ENCODE data around the gene CELSR1.

The CELSR1 gene

DNA sequence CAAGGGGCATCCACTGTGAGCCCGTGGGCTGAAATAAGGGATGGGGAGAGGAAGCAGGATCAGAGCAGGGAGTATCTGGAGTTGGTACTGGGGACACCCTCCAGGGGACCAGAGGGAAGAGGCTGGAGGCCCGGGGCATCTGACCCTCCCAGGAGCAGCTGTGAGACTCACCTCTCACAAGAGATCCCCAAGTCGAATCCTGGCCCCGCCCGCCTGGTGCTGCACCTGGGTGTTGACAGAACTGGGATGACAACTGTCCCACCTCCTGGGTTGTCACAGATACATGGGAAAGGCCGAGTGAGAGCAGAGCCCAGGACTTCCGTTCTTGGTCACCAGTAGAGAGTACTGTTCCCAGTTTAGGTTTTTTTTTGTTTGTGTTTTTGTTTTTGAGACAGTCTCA is 78.9 kb downstream of the CELSR1 start:
- DNase-seq (ENCODE audit: low spot score), result no peak
- TF ChIP-seq, protein P1, sequence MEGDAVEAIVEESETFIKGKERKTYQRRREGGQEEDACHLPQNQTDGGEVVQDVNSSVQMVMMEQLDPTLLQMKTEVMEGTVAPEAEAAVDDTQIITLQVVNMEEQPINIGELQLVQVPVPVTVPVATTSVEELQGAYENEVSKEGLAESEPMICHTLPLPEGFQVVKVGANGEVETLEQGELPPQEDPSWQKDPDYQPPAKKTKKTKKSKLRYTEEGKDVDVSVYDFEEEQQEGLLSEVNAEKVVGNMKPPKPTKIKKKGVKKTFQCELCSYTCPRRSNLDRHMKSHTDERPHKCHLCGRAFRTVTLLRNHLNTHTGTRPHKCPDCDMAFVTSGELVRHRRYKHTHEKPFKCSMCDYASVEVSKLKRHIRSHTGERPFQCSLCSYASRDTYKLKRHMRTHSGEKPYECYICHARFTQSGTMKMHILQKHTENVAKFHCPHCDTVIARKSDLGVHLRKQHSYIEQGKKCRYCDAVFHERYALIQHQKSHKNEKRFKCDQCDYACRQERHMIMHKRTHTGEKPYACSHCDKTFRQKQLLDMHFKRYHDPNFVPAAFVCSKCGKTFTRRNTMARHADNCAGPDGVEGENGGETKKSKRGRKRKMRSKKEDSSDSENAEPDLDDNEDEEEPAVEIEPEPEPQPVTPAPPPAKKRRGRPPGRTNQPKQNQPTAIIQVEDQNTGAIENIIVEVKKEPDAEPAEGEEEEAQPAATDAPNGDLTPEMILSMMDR (IDR thresholded peaks at IDR 0.05; ENCODE audit: extremely low read depth, insufficient read depth, missing control alignments), result no peak
- in situ Hi-C loops (cut with MboI; ENCODE audit: low pct_unique_long_range_greater_than_20kb, low sequenced_read_pairs, unreplicated experiment), result no loop called here

DNA sequence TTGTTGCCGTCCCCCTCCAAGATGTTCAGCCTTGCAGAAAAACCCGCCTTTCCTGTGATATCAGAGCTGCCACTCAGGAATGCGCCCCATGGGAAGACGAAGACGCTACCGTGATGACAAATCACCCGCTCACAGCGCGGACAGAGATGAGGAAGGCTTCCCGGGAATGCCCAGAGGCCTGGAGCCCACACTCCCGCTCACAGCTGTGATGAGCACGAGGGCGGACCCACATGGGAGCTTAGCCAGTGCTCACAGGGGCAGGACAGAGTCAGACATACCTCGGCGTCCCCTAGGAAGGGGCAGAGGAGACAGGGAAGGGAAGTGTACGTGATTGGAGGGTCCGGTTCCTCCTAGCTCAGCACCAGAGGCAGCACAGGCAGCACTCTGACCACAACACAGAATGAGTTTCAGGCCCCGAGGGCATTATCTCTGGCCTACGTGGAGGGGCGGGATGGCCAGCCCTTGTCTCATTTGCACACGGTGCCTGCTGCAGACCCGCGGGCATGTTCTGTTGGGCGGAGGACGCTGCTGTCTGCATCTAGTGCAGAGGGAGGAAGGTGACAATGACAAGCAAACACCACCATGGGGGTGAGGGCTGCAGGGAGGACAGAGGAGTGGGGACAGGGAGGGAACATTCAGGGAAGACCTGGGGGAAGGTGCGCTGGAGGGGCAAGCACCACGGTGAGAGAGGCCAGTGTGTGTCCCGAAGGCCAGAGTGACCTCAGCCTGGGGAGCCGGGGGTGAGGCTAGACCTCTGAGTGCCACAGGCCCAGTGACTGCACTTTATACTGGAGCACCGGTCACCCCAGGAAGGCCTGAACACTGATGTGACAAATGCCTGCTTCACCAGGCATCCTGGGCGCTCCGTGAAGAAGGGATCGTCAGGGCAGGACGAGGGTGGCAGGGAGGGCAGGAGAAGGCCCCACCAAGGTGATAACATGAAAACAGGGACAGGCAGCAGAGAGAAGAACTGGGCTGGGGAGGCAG is 79.6 kb downstream of the CELSR1 start:
- in situ Hi-C loops (cut with MboI; ENCODE audit: low pct_unique_long_range_greater_than_20kb, low sequenced_read_pairs, unreplicated experiment), result no loop called here
- DNase-seq (ENCODE audit: low spot score), result no peak
- TF ChIP-seq, protein P1 (IDR thresholded peaks at IDR 0.05; ENCODE audit: extremely low read depth, insufficient read depth, missing control alignments), result no peak

- no peak for DNase-seq (ENCODE audit: low spot score)
- in situ Hi-C loops (cut with MboI; ENCODE audit: low pct_unique_long_range_greater_than_20kb, low sequenced_read_pairs, unreplicated experiment), result no loop called here
- TF ChIP-seq, protein P1 (IDR thresholded peaks at IDR 0.05; ENCODE audit: extremely low read depth, insufficient read depth, missing control alignments), result no peak
Measured at GRCh38 chr22:46456818-46457163, 80.6 kb downstream of the CELSR1 start.

DNA sequence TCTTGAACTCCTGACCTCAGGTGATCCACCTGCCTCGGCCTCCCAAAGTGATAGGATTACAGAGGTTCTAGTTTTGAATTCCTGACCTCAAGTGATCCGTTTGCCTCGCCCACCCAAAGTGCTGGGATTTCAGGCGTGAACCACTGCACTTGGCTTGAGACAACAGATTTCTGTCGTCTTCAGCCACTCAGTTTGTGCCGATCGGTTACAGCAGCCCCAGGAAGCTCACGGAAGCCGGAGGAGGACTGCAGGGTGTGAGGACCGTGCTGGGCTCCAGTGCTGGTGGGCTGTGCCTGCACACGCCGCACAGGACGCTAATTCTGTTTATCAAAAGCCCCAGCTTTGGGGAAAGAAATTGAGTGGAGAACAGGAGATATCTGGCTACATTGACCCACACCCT is 82.0 kb downstream of the CELSR1 start:
- in situ Hi-C loops (cut with MboI; ENCODE audit: low pct_unique_long_range_greater_than_20kb, low sequenced_read_pairs, unreplicated experiment), result no loop called here
- TF ChIP-seq, protein P1 (IDR thresholded peaks at IDR 0.05; ENCODE audit: extremely low read depth, insufficient read depth, missing control alignments), result no peak
- DNase-seq (ENCODE audit: low spot score), result no peak

GRCh38 chr22:46454504-46455269 is 82.7 kb downstream of the CELSR1 start:
- in situ Hi-C loops (cut with MboI; ENCODE audit: low pct_unique_long_range_greater_than_20kb, low sequenced_read_pairs, unreplicated experiment), result no loop called here
- DNase-seq (ENCODE audit: low spot score), result no peak

GRCh38 chr22:46453829-46454503 is 83.5 kb downstream of the CELSR1 start:
- no peak for DNase-seq (ENCODE audit: low spot score)
- TF ChIP-seq, protein P1 (IDR thresholded peaks at IDR 0.05; ENCODE audit: extremely low read depth, insufficient read depth, missing control alignments), result no peak
- in situ Hi-C loops (cut with MboI; ENCODE audit: low pct_unique_long_range_greater_than_20kb, low sequenced_read_pairs, unreplicated experiment), result no loop called here

More at GRCh38 chr22:46454504-46455269, 82.7 kb downstream of the CELSR1 start:
- TF ChIP-seq, protein P1 (IDR thresholded peaks at IDR 0.05; ENCODE audit: extremely low read depth, insufficient read depth, missing control alignments), result no peak

All from GM13977 (cell line).